GM23338 (cell line): ENCODE measurements around the gene CNST. TPM values are rescaled to one million over a fixed set of nuclear protein-coding genes. Genes with fewer than 3 reads are reported as not detected.

Experiments used
- ATAC-seq: fragments of 200-7000 bp; cut with Tn5 transposase; 3 replicates; pipeline ENCODE4 v1.9.1; 2020
- DNase-seq: peaks from one replicate; pipeline ENCODE4 v3.0.0-alpha.2; 2015; ENCODE audit warnings: low spot score
- H2AFZ ChIP-seq: fragments of 200-600 bp; sonication (generic); 2 replicates; pipeline ENCODE4 v1.8.0; 2016; ENCODE audit warnings: antibody characterized with exemption, mild to moderate bottlenecking, moderate library complexity
- H3F3A ChIP-seq: fragments of 200-600 bp; sonication (generic); replicated peaks from 2 replicates; pipeline ENCODE4 v1.8.0; 2017; ENCODE audit warnings: antibody characterized with exemption, mixed run types, low read depth
- H3K27ac ChIP-seq: fragments of 200-600 bp; sonication (generic); 2 replicates; pipeline ENCODE4 v1.6.1; 2016; ENCODE audit warnings: low read depth
- H3K27me3 ChIP-seq: fragments of 200-600 bp; sonication (generic); 2 replicates; pipeline ENCODE4 v1.8.0; 2016; ENCODE audit warnings: mild to moderate bottlenecking, mixed run types, moderate library complexity; ENCODE audit not compliant: insufficient read depth
- H3K36me3 ChIP-seq: fragments of 200-600 bp; sonication (generic); 2 replicates; pipeline ENCODE4 v1.8.0; 2016; ENCODE audit warnings: mild to moderate bottlenecking; ENCODE audit not compliant: insufficient read depth
- H3K4me1 ChIP-seq: fragments of 200-600 bp; sonication (generic); 2 replicates; pipeline ENCODE4 v1.8.0; 2016; ENCODE audit warnings: mild to moderate bottlenecking, moderate library complexity; ENCODE audit not compliant: insufficient read depth
- H3K4me2 ChIP-seq: fragments of 200-600 bp; sonication (generic); 2 replicates; pipeline ENCODE4 v1.7.1; 2017; ENCODE audit warnings: mixed run types
- H3K4me3 ChIP-seq: fragments of 200-600 bp; sonication (generic); 2 replicates; pipeline ENCODE4 v1.6.1; 2016; ENCODE audit warnings: mixed run types
- H3K79me2 ChIP-seq: fragments of 200-600 bp; sonication (generic); replicated peaks from 2 replicates; pipeline ENCODE4 v1.8.0; 2017; ENCODE audit warnings: mild to moderate bottlenecking; ENCODE audit not compliant: insufficient read depth
- H3K9me2 ChIP-seq: fragments of 200-600 bp; sonication (generic); 2 replicates; pipeline ENCODE4 v1.8.0; 2017; ENCODE audit not compliant: insufficient read depth
- H4K20me1 ChIP-seq: fragments of 200-600 bp; sonication (generic); replicated peaks from 2 replicates; pipeline ENCODE4 v1.8.0; 2017; ENCODE audit warnings: mild to moderate bottlenecking; ENCODE audit not compliant: insufficient read depth
- H3K27ac Mint-ChIP-seq: 2 replicates; pipeline ENCODE4 v1.8.0; 2020; ENCODE audit warnings: inconsistent platforms, mild to moderate bottlenecking, moderate library complexity, mixed read lengths
- H3K27me3 Mint-ChIP-seq: 3 replicates; pipeline ENCODE4 v1.8.0; 2022; ENCODE audit warnings: low read depth, mild to moderate bottlenecking, moderate library complexity, mixed read lengths, inconsistent platforms; ENCODE audit not compliant: insufficient read depth, poor library complexity
- H3K36me3 Mint-ChIP-seq: 3 replicates; pipeline ENCODE4 v1.8.0; 2021; ENCODE audit warnings: low read depth, mild to moderate bottlenecking, inconsistent platforms, moderate library complexity, mixed read lengths
- H3K4me1 Mint-ChIP-seq: 3 replicates; pipeline ENCODE4 v1.8.0; 2020; ENCODE audit warnings: mild to moderate bottlenecking, inconsistent platforms, mixed read lengths
- H3K4me3 Mint-ChIP-seq: 3 replicates; pipeline ENCODE4 v1.8.0; 2021; ENCODE audit warnings: moderate library complexity, mild to moderate bottlenecking, inconsistent platforms, mixed read lengths
- H3K9me3 Mint-ChIP-seq: 3 replicates; pipeline ENCODE4 v1.8.0; 2020; ENCODE audit warnings: moderate library complexity, mild to moderate bottlenecking, inconsistent platforms, mixed read lengths
- CREB1 ChIP-seq: fragments of 250-450 bp; sonication (Bioruptor Pico); IDR thresholded peaks from 2 replicates; pipeline ENCODE4 v1.5.0; 2020; ENCODE audit warnings: low read depth, mild to moderate bottlenecking, moderate library complexity
- CTCF ChIP-seq, 2 experiments: fragments of 200-600 bp in 1 of 2; sonication (generic) in 1 of 2; conservative IDR thresholded peaks; 2 replicates each; pipeline versions ENCODE4 v1.5.1 to v1.6.1; 2016 to 2017; ENCODE audit warnings: antibody characterized with exemption in 2 of 2, low read depth in 2 of 2, mild to moderate bottlenecking in 2 of 2, moderate library complexity in 1 of 2
- ETS1 ChIP-seq: IDR thresholded peaks from 2 replicates; pipeline ENCODE4 v1.6.1; 2016; ENCODE audit warnings: antibody characterized with exemption
- EZH2 ChIP-seq: fragments of 200-600 bp; sonication (generic); IDR thresholded peaks from one replicate; pipeline ENCODE4 v1.8.0; 2017; ENCODE audit warnings: antibody characterized with exemption, mild to moderate bottlenecking, low read depth; ENCODE audit not compliant: unreplicated experiment
- EZH2phosphoT487 ChIP-seq: fragments of 200-600 bp; sonication (generic); IDR thresholded peaks from one replicate; pipeline ENCODE4 v1.8.1; 2018; ENCODE audit warnings: antibody characterized with exemption; ENCODE audit not compliant: unreplicated experiment
- NANOG ChIP-seq: IDR thresholded peaks from 2 replicates; pipeline ENCODE4 v1.6.1; 2016; ENCODE audit warnings: antibody characterized with exemption, borderline replicate concordance
- POLR2AphosphoS5 ChIP-seq: IDR thresholded peaks from 2 replicates; pipeline ENCODE4 v1.6.1; 2016; ENCODE audit warnings: antibody characterized with exemption, low read depth
- REST ChIP-seq: IDR thresholded peaks from one replicate; pipeline ENCODE4 v1.6.1; 2018; ENCODE audit warnings: antibody characterized with exemption; ENCODE audit not compliant: unreplicated experiment
- STAT1 ChIP-seq: IDR thresholded peaks from one replicate; pipeline ENCODE4 v1.6.1; 2016; ENCODE audit warnings: antibody characterized with exemption; ENCODE audit not compliant: unreplicated experiment
- ZNF114 ChIP-seq: fragments of 250-450 bp; sonication (Bioruptor Pico); IDR thresholded peaks from 2 replicates; pipeline ENCODE4 v1.5.0; 2020; ENCODE audit warnings: mild to moderate bottlenecking, moderate library complexity
- polyA plus RNA-seq: library from polyadenylated mRNA; unstranded; fragments of >200 nt; fragmentation: Nextera tagmentation; extraction: Ambion mirVana; gene quantifications from 2 replicates; pipeline ENCODE4 v1.2.1, GENCODE V29; 2016
- total RNA-seq: library from RNA; depleted of rRNA; stranded (reverse); fragments of >200 nt; shearing (Covaris generic); gene quantifications from 2 replicates; pipeline ENCODE4 v1.2.3, GENCODE V29; 2014

The CNST gene
- total and polyA plus RNA-seq, 2 experiments from 2014 or later = 8.1 to 17.6 TPM

GRCh38 chr1:246517391-246517790 lies 48.9 kb upstream of the CNST start (continued):
- TF ChIP-seq REST (no peak), EZH2phosphoT487 (no peak), ZNF114 (CRISPR knock-in tag) (no peak), EZH2 (no peak), ETS1 (no peak), NANOG (no peak), STAT1 (no peak), CREB1 (CRISPR knock-in tag) (no peak), POLR2AphosphoS5 (no peak), CTCF (conservative IDR thresholded peaks at IDR 0.05; ENCODE audit: low read depth in 2 of 2) (no peak)

DNA sequence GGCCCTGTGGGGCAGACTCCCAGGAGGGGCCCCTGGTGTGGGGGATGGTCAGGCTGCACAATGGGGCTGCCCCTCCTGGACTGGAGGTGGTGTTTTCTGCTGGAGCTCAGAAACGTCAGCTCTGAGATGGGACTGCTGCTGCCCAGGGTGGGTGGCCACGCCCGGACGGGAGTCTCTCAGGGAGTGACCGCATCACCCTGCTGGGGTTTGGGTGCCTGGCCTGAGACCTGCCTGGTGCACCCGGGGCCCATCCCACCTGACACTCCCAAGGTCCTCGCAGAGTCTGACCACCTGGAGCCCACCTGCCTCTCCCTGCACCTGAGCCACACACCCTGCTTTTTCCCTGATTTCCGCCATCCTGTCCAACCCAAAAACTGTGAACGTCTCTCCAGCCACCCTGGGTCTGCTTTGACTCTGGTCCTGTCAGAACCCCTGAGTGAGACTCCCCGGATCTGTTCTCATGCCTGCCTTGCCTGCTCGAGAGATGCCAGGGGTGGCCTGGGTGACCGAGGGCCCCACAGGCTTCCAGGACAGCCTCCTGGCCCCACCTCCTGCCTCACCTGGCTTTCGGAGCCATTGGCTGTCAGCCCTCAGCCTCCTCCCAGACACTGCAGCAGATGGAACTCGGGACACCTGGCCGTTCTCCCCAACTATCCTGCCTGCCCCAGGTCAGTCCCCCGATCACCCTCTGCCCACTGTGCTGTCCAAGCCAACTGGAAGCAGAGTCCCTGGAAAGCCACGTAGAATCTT lies 47.6 kb upstream of the CNST start:
- no peaks in the 10 kb centered on the region for H3K9me2 ChIP-seq
- H3F3A ChIP-seq = no peaks in the 10 kb centered on the region
- H3K27me3 Mint-ChIP-seq = peaks cover 13% of the 10 kb centered on the region
- H3K4me2 ChIP-seq = no peak overlapping the region
- no peak overlapping the region for H2AFZ ChIP-seq
- no peaks in the 10 kb centered on the region for H3K4me1 ChIP-seq
- DNase-seq (no peak), ATAC-seq (no peak)
- no peaks in the 10 kb centered on the region for H3K27me3 ChIP-seq
- no peaks in the 10 kb centered on the region for H3K79me2 ChIP-seq
- no peaks in the 10 kb centered on the region for H4K20me1 ChIP-seq
- H3K4me1 Mint-ChIP-seq = no peaks in the 10 kb centered on the region
- peaks cover 14% of the 10 kb centered on the region; the same call in 2 of the 3 replicates for H3K36me3 Mint-ChIP-seq
- no peak overlapping the region for H3K27ac ChIP-seq
- no peaks in the 10 kb centered on the region for H3K36me3 ChIP-seq
- no peak overlapping the region for H3K27ac Mint-ChIP-seq
- H3K4me3 Mint-ChIP-seq = no peak overlapping the region
- peaks cover 81% of the 10 kb centered on the region for H3K9me3 Mint-ChIP-seq
- no peak overlapping the region for H3K4me3 ChIP-seq
- TF ChIP-seq POLR2AphosphoS5 (no peak), REST (no peak), NANOG (no peak), ETS1 (no peak)
